Urothelium cell line (cell line): ENCODE results near the gene VIPR1.
A peak's percentile ranks its signal among the peaks of the same experiment; 100 is the strongest.

Source experiments
- DNase-seq: peaks from one replicate; pipeline ENCODE4 v3.0.0; 2011; ENCODE audit warnings: low spot score, mixed read lengths
- FAIRE-seq: peaks from 2 replicates; lab custom pipeline; 2011; peaks lifted over from hg19 to GRCh38; lab: Jason Lieb, UNC

VIPR1 gene, protein sequence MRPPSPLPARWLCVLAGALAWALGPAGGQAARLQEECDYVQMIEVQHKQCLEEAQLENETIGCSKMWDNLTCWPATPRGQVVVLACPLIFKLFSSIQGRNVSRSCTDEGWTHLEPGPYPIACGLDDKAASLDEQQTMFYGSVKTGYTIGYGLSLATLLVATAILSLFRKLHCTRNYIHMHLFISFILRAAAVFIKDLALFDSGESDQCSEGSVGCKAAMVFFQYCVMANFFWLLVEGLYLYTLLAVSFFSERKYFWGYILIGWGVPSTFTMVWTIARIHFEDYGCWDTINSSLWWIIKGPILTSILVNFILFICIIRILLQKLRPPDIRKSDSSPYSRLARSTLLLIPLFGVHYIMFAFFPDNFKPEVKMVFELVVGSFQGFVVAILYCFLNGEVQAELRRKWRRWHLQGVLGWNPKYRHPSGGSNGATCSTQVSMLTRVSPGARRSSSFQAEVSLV

DNA sequence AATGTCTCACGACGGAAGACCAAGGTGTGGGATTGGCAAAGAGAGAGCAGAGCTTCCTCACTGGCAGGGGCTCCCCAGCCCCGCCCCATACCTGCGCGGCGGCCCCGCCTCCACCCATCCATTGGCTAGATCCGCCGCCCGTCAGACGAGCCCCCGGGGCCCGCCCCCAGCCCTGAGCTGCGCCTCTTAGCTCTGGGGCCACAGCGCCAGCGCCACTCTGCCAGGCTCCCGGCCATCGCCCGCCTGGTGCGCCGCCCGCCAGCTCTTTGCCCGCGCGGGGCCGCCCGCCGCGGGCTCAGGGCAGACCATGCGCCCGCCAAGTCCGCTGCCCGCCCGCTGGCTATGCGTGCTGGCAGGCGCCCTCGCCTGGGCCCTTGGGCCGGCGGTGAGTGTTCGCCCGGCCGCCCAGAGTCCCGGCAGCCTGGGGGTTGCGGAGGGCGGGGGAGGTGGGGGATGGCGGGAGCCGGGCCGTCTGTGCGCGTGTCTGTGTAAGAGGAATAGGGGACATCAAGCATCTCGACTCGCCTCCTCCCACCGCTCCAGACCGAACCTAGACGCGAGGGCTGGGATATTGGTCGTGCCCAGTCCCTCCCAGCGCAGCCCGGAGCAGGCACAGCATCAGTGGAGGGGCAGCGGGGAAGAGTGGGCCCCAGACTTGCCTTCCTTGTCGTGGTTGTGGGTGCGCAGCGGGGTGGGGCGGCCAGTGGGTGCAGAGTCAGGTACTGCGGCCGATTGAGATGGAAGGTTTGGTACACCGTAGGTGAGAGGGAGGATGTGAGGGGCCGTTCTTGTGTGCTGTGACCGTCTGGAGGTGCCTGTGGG is at the start of gene VIPR1:
TSS of gene VIPR1 (plus strand) at position 215 of the 822 bp plus-strand sequence. CDS start at position 308, 93 bp downstream.
- DNase-seq (peak; percentile 97), FAIRE-seq (no peak)

- FAIRE-seq, result no peak
- DNase-seq, result no peak
Measured at GRCh38 chr3:42456211-42456610, 46.2 kb upstream of the VIPR1 start.

- FAIRE-seq (no peak), DNase-seq (no peak)
Measured at GRCh38 chr3:42459151-42459550, 43.3 kb upstream of the VIPR1 start.

DNA sequence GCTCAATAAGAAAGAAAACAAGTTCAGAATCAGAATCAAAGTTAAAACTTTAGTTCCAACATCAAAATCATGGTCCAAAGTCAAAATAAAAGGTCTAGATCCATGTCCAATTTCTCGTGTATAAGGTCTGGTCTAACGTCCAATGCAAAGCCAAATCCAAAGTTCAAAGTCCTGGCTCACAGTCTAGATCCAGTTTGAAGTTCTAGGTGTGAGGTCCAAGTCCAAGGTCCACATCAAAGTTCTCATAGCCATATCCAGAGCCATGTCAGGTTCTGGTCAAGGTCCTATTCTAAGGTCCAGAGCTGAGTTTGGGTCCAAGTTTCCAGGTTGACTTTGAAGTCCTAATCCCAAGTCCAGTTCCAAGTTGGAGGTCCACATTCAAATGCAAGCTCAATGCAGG is 40.7 kb upstream of the VIPR1 start:
- FAIRE-seq, result no peak

DNA sequence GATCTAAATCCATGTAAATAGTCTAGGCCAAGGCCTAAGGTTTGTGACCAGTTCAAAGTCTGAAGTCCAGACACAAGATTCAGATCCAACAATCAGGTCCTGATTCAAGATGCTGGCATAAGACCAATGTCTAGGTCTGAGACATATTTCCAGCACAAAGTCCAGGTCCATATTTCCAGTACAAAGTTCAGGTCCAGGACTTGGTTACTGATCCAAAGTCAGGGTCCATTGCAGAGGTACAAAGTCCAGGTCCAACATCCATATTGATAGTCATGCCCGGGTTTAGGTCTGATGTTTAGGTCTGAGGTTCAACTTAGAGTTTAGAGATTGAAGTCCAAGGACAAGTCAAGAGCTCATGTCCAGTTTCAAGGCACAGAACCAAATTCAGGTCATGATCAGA is 39.4 kb upstream of the VIPR1 start:
- no peak for FAIRE-seq
- no peak for DNase-seq

More for the DNA sequence above, 40.7 kb upstream of the VIPR1 start:
- DNase-seq, result no peak

DNA sequence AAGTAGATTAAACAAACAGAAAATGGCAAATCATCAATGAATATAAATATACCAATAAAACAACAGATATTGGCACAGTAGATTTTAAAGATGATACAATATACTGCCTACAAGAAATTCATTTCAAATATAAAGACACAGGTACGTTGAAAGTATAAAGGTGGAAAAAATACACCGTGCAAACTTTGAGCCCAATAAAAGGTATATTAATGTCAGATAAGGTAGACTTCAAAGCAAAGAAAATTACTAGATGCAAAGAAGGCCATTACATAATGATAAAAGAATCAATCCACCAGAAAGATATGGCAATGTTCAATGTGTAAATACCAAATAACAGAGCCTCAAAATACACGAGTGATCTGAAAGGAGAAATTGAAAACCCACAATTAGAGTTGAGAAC is 34.3 kb upstream of the VIPR1 start:
- FAIRE-seq (no peak), DNase-seq (no peak)

DNA sequence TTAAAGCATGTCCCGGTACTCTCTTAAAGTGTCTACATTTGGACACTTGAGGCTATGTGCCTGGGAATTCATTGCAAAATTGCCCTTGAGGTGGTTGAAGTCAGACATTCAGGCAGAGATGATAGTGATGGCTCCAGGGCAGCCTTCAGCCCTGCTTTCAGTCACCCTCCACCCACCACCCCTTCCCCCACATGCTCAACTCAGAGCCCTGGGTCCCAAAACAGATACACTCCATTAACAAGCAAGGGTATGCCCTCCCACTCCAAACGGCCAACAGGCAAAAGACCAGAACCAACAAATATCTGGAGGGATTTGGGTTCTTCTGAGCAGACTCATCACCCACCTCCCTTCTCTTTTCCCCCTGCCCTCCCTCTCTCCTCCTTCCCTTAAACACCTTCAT is 29.9 kb upstream of the VIPR1 start:
- DNase-seq, result no peak
- FAIRE-seq, result no peak

DNA sequence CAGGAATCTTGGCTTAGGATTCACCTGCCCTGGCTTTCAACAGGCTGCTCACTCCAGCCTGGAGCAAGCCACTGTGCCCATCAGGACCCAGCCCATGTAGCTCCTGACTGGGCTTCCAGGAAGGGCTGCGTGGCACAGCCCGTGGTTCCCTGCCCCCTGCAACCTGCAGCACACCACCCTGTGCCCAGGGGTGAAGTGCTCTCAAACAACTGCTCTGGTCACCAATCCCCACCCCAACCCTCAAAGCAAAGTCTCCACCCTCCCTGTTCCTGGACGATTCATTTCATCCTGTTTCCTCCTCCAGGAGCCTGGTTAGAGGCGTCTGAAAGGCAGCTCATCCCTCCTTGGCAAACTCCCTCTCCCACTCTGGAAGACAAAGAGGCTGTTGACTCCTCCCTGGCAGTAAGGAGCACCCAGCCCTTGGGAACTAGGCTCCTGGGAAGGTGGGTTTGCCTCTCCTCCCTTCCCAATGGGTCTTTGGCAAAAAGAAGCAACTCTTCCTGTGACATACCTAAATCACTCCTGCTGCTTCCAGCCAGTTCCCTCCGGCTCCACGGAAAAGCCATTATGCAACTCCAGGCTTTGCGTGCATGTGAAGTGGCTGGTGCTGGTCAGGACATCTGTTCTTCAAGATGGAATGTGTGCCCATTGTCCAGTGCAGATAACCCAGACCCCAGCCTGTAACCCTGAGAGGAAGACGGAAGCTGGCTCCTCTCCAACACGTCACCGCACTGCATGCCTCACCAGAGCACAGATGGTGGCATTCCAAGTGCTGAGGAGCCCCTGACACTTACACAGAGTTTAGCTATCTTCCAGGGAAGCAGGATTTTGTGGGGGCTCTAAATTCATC is 29.1 kb upstream of the VIPR1 start:
- DNase-seq (no peak), FAIRE-seq (no peak)

DNA sequence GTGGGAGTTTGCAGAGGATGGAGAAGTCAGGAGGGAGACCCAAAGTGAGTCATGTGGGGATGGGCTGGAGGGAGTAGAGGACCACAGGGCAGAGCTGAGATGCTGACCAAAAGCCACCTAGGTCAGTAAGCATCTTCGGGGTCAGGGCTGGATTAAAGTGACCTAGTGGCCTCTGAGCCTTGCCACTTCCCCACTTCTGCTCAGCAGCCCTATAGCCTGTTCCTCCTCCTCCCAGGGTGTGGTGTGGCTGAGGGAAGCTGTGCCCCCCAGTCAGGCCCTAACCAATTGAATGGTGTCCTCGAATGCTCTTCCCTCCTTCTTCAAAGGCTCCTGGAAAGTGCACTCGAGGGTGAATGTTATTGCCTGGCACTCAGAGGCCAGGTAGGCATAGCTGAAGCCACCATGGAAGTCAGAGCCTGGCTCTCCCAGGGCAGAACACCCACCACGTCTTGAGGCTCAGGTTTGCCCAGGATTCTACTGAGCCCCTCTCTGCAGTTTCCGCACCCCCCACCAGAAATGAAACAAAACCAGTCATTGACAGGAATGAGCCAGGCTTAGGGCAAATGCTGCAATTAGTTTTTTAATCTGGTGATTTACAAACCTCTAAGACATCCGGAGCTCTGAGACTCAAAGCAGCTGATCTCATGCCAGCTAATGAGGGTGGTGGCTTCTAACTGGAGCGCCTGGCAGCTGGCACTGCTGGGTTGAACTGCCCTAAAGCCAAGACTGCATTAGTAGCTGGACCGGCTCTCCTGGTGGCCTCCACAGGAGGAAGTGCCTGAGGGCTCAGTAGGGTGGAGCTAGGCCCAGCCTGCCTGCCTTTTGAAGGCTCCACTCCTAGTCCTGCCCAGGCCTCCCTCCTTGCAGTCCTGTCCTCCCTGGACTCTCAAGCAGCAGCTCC is 26.0 kb upstream of the VIPR1 start:
- no peak for DNase-seq
- no peak for FAIRE-seq

- DNase-seq (no peak), FAIRE-seq (no peak)
Measured at GRCh38 chr3:42477696-42478095, 24.7 kb upstream of the VIPR1 start.

DNA sequence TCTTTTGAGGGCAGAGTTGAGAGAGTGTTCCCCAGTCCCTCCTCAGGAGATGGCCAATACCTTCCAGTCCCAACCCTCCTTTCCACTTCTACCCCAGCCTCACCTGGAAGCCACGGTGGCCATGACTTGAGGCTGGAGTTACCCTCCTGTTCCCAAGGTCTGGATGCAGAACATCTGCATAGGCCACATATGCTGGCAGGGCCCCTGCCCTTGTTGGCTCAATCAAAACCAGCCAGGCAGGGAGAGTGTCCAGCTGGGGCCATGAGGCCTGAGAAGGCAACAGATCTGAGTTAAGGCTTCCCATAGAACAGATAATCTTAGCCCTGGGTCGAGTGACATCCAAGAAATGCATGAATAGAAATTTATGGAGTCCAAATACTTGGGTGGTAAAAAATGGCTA is 23.6 kb upstream of the VIPR1 start:
- no peak for DNase-seq

GRCh38 chr3:42486814-42487565 is 15.5 kb upstream of the VIPR1 start:
- FAIRE-seq, result no peak

More for the DNA sequence above, 23.6 kb upstream of the VIPR1 start:
- no peak for FAIRE-seq

GRCh38 chr3:42488687-42489086 is 13.8 kb upstream of the VIPR1 start:
- DNase-seq, result no peak
- FAIRE-seq, result no peak

More at GRCh38 chr3:42486814-42487565, 15.5 kb upstream of the VIPR1 start:
- no peak for DNase-seq

- no peak for DNase-seq
- FAIRE-seq, result no peak
Measured at GRCh38 chr3:42489116-42489936, 13.1 kb upstream of the VIPR1 start.

DNA sequence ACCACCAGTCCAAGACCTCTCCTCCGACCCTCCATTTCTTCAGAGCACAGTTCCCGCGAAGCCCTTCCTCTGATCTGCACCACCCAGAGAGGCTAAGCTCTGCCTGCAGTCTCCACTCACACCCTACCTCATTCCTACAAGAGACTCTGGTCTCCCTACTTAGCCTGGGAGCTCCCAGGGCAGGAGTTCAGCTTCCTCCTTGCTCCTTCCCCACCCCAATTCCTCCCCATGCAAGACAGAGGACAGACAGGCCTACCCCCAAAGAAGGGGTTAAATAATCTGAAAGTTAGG is 12.6 kb upstream of the VIPR1 start:
- no peak for FAIRE-seq

DNA sequence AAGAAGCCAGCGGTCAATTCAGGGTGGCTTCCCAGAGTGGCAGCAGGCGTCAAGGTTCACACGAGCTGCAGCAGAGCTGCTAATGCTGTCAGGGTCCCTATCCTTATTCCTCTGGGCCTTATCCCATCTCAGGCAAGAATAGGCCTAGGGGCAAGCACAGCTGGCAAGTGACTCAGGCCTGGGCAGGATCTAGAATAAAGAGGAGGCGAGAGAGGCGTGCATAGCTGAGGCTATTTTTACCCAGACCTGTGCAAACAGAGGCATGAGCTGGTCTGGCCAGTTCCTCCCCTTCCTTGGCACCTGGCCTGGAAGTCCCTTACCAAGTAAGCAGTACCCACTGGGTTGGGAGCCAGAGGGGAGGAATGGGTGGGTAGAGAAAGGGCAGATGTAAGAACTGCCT is 12.2 kb upstream of the VIPR1 start:
- no peak for FAIRE-seq
- peak; percentile 60 for DNase-seq

More for the DNA sequence above, 12.6 kb upstream of the VIPR1 start:
- DNase-seq, result no peak

GRCh38 chr3:42491881-42492507 is 10.4 kb upstream of the VIPR1 start:
- FAIRE-seq (no peak), DNase-seq (no peak)

- FAIRE-seq (no peak), DNase-seq (no peak)
Measured at GRCh38 chr3:42492508-42493080, 9.8 kb upstream of the VIPR1 start.
